HCT116 (cell line): Measurements from ENCODE around the gene RPS16. TPM values are rescaled to one million over a fixed set of nuclear protein-coding genes. Genes with fewer than 3 reads are reported as not detected.

Experiments
- ATAC-seq: fragments of 200-7000 bp; cut with Tn5 transposase; 2 replicates; pipeline ENCODE4 v1.9.1; 2020; ENCODE audit warnings: mild to moderate bottlenecking, moderate library complexity
- BruUV-seq: library from RNA; stranded (reverse); fragments of 400-500 nt; replicated peaks from 2 replicates; lab custom pipeline; 2021; lab: Mats Ljungman, UMichigan
- CTCF ChIA-PET: fragments of 300-600 bp; sonication (Branson Sonifier 250); formaldehyde crosslinking; loops from one replicate; lab custom pipeline; 2021; ENCODE audit warnings: antibody characterized with exemption; lab: Charles Lee
- POLR2A ChIA-PET: fragments of 300-600, 350-600 bp; sonication (Branson Sonifier 250); formaldehyde crosslinking; loops from one replicate; lab custom pipeline; 2021; ENCODE audit warnings: antibody characterized with exemption; lab: Charles Lee
- RAD21 ChIA-PET, 2 experiments: fragments of 300-600 bp; sonication (Branson Sonifier 250); formaldehyde crosslinking; loops; one replicate each; lab custom pipeline; 2023; ENCODE audit warnings: low total read pairs in 2 of 2; ENCODE audit not compliant: uncharacterized antibody in 2 of 2, unreplicated experiment in 2 of 2, low non-redundant PET in 1 of 2; lab: Charles Lee
- DNase-seq: peaks from one replicate; pipeline ENCODE4 v3.0.0-alpha.2; 2010; ENCODE audit warnings: low read depth, low spot score
- H2AFZ ChIP-seq: fragments of 200-600 bp; shearing (Covaris generic), sonication (generic); 2 replicates; pipeline ENCODE4 v1.6.1; 2017; ENCODE audit warnings: low read depth, mixed run types, mixed read lengths, antibody characterized with exemption, low read length; ENCODE audit not compliant: poor library complexity, severe bottlenecking
- H3K27ac ChIP-seq: 2 replicates; pipeline ENCODE4 v1.5.1; 2012; ENCODE audit warnings: low read depth, low read length
- H3K27me3 ChIP-seq: fragments of 200-600 bp; sonication (generic); 2 replicates; pipeline ENCODE4 v1.6.1; 2016; ENCODE audit warnings: mixed run types, low read length, mixed read lengths; ENCODE audit not compliant: insufficient read depth
- H3K36me3 ChIP-seq, 2 experiments: fragments of 200-500 bp in 1 of 2; fragments of 200-600 bp in 1 of 2; sonication (Bioruptor generic) in 1 of 2; sonication (generic) in 1 of 2; 2 replicates each; pipeline versions ENCODE4 v1.5.1 to v1.6.1; 2014 to 2016; ENCODE audit warnings: low read length in 2 of 2, inconsistent platforms in 1 of 2, mixed read lengths in 1 of 2, mixed run types in 1 of 2; ENCODE audit not compliant: insufficient read depth in 2 of 2, control insufficient read depth in 1 of 2
- H3K4me1 ChIP-seq, 2 experiments: fragments of 200-600 bp in 1 of 2; sonication (generic) in 1 of 2; 2 replicates each; pipeline versions ENCODE4 v1.5.1 to v1.6.1; 2012 to 2017; ENCODE audit warnings: low read length in 2 of 2, inconsistent platforms in 1 of 2, mild to moderate bottlenecking in 1 of 2, mixed read lengths in 1 of 2, mixed run types in 1 of 2, moderate library complexity in 1 of 2; ENCODE audit not compliant: insufficient read depth in 2 of 2, control insufficient read depth in 1 of 2
- H3K4me2 ChIP-seq: fragments of 200-600 bp; sonication (generic); 2 replicates; pipeline ENCODE4 v1.6.1; 2017; ENCODE audit warnings: mixed run types, low read length, mixed read lengths
- H3K4me3 ChIP-seq, 2 experiments: fragments of 200-600 bp in 1 of 2; sonication (generic) in 1 of 2; replicated peaks in 1 of 2; 2 replicates each; pipeline ENCODE4 v1.5.1; 2011 to 2016; ENCODE audit warnings: low read length in 2 of 2, control low read depth in 1 of 2, low read depth in 1 of 2, mild to moderate bottlenecking in 1 of 2, mixed read lengths in 1 of 2, mixed run types in 1 of 2
- H3K79me2 ChIP-seq: fragments of 200-600 bp; sonication (generic); 2 replicates; pipeline ENCODE4 v1.6.1; 2017; ENCODE audit warnings: mild to moderate bottlenecking, mixed run types, low read length, moderate library complexity, mixed read lengths; ENCODE audit not compliant: insufficient read depth
- H3K9ac ChIP-seq: fragments of 200-600 bp; sonication (generic); 2 replicates; pipeline ENCODE4 v1.6.1; 2016; ENCODE audit warnings: low read length, mixed read lengths
- H3K9me2 ChIP-seq: fragments of 200-600 bp; sonication (generic), shearing (Covaris generic); 2 replicates; pipeline ENCODE4 v1.6.1; 2017; ENCODE audit warnings: mixed run types, mild to moderate bottlenecking, moderate library complexity; ENCODE audit not compliant: insufficient read depth
- H3K9me3 ChIP-seq, 2 experiments: fragments of 200-500 bp in 1 of 2; fragments of 200-600 bp in 1 of 2; sonication (Bioruptor generic) in 1 of 2; sonication (generic) in 1 of 2; 2 replicates each; pipeline ENCODE4 v1.6.1; 2014 to 2017; ENCODE audit warnings: low read length in 2 of 2, mixed read lengths in 2 of 2, inconsistent platforms in 1 of 2, low read depth in 1 of 2, mild to moderate bottlenecking in 1 of 2, mixed run types in 1 of 2, moderate library complexity in 1 of 2; ENCODE audit not compliant: control insufficient read depth in 1 of 2, insufficient read depth in 1 of 2
- H4K20me1 ChIP-seq: fragments of 200-600 bp; sonication (generic), shearing (Covaris generic); 2 replicates; pipeline ENCODE4 v1.6.1; 2017; ENCODE audit warnings: mixed run types, mild to moderate bottlenecking, moderate library complexity; ENCODE audit not compliant: insufficient read depth
- ATF3 ChIP-seq: IDR thresholded peaks from 2 replicates; pipeline ENCODE4 v1.6.1; 2012
- CEBPB ChIP-seq: IDR thresholded peaks from 2 replicates; pipeline ENCODE4 v1.6.1; 2012; ENCODE audit warnings: low read depth
- ELF1 ChIP-seq: IDR thresholded peaks from 2 replicates; pipeline ENCODE4 v1.6.1; 2012; ENCODE audit warnings: low read depth, borderline replicate concordance
- FOSL1 ChIP-seq: IDR thresholded peaks from 2 replicates; pipeline ENCODE4 v1.6.1; 2012; ENCODE audit warnings: low read depth
- JUND ChIP-seq: IDR thresholded peaks from 2 replicates; pipeline ENCODE4 v1.6.1; 2012
- POLR2A ChIP-seq: IDR thresholded peaks from 2 replicates; pipeline ENCODE4 v1.7.0; 2011; ENCODE audit warnings: borderline replicate concordance; ENCODE audit not compliant: insufficient read depth, insufficient read length; ENCODE audit errors: extremely low read depth
- POLR2AphosphoS5 ChIP-seq: IDR thresholded peaks from 2 replicates; pipeline ENCODE4 v1.6.1; 2011; ENCODE audit warnings: mild to moderate bottlenecking, low read depth, low read length, moderate library complexity
- REST ChIP-seq: IDR thresholded peaks from 2 replicates; pipeline ENCODE4 v1.6.1; 2012; ENCODE audit warnings: low read depth
- SIN3A ChIP-seq: IDR thresholded peaks from 2 replicates; pipeline ENCODE4 v1.6.1; 2012; ENCODE audit warnings: low read depth
- SRF ChIP-seq: IDR thresholded peaks from 2 replicates; pipeline ENCODE4 v1.6.1; 2012; ENCODE audit warnings: low read depth
- ZFX ChIP-seq: fragments of 450-650 bp; IDR thresholded peaks from 2 replicates; pipeline ENCODE4 v1.6.1; 2017
- intact Hi-C: fragments of 100-400 bp; cut with micrococcal nuclease; formaldehyde crosslinking; loops from 2 replicates; pipeline ENCODE4 v1.10.0; 2022
- total RNA-seq: library from RNA; stranded (reverse); gene quantifications from one replicate; pipeline ENCODE4 v1.2.1, GENCODE V29; 2021; ENCODE audit not compliant: unreplicated experiment
- TF ChIP-seq, protein P1 (sequence below): IDR thresholded peaks from 2 replicates; pipeline ENCODE4 v1.6.1; 2012

Gene RPS16
- total RNA-seq, 1 experiment from 2014 or later = 3,365 TPM

DNA sequence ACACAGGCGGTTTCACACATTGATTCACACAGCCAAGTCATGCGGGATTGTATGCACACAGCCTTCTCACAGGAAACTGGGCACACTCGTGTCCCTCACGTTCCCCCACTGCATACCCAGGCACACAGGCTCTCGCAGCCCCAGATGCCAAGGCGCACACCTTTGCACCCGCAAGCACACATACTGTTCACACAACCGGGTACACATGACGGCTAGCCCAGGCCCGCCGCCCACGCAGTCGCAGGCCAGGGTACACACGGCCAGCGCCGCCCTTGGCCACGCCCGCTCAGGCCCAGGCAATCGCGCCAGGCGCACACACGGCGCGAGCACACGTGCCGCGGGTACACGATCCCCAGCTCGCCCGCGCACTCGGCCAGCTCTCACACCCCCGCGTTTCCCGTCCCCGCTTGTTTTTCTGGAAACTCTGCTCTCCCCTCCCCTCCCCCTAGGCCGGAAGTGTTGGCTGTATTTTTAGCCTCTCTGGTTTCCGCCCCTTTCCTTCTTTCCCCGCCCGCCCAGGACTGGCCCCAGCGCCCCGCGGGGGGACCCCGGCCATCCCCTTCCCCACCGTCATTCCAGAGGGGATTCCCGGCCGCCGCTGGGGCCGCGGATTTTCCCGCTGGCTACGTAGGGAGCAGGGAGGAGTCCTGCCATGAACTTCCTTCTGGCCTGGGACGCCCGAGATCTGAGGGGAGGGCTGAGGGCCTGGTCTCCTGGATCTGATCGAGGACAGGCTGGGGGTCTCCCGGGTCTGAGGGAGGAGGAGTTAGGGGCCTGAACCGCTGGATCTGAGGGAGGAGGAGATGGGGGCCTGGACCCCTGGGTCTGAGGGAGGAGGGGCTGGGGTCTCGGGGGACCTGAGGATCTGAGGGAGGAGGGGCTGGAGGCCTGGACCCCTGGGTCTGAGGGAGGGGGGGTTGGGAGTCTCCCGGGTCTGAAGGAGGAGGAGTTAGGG is 33.1 kb downstream of the RPS16 start:
- no TSS peak for BruUV-seq
- peak overlapping the region; percentile 97 for H3K9ac ChIP-seq

GRCh38 chr19:39401549-39402345 is 34.0 kb downstream of the RPS16 start:
- H3K9ac ChIP-seq = peak overlapping the region; percentile 97
- H3K36me3 ChIP-seq = no peaks in the 10 kb centered on the region
- peak overlapping the region; percentile 43 to 56 for H3K4me3 ChIP-seq
- intact Hi-C loops = loop anchor here (1.0 kb wide), 1 partner anchor 10 kb away; no protein-coding TSS in a partner anchor
- TSS peak; percentile 27 for BruUV-seq
- POLR2A ChIA-PET = interaction anchor here (1.0 to 3.8 kb wide), 6 partner anchors 8 to 34 kb away, joined by 3 to 26 read pairs (median 6); partner anchors contain the start of genes MED29, PAF1 and RPS16
- ATAC-seq (peak; percentile 18), DNase-seq (peak; percentile 78)
- peaks cover 15% of the 10 kb centered on the region for H3K79me2 ChIP-seq
- no peaks in the 10 kb centered on the region for H3K27me3 ChIP-seq
- peak overlapping the region; percentile 92 for H3K4me2 ChIP-seq
- H3K4me1 ChIP-seq = peaks cover 57 to 96% of the 10 kb centered on the region in 2 experiments
- H4K20me1 ChIP-seq = no peaks in the 10 kb centered on the region
- no peak overlapping the region for H2AFZ ChIP-seq
- CTCF ChIA-PET = interaction anchor here (0.9 to 1.0 kb wide), 2 partner anchors 10 kb away, joined by 3 to 4 read pairs; partner anchors contain the start of genes MED29 and PAF1
- RAD21 ChIA-PET = interaction anchor here in 1 of 2 experiments (1.4 kb wide), 1 partner anchor 10 kb away, joined by 4 read pairs; no protein-coding TSS in a partner anchor
- no peaks in the 10 kb centered on the region for H3K9me2 ChIP-seq
- peak overlapping the region; percentile 99 for H3K27ac ChIP-seq
- H3K9me3 ChIP-seq = no peaks in the 10 kb centered on the region
- TF ChIP-seq CEBPB = no peak
- TF ChIP-seq ZFX = no peak
- no peak for TF ChIP-seq SRF
- no peak for TF ChIP-seq REST
- TF ChIP-seq SIN3A = no peak
- no peak for TF ChIP-seq ATF3
- TF ChIP-seq JUND = no peak
- no peak for TF ChIP-seq FOSL1
- no peak for TF ChIP-seq ELF1
- TF ChIP-seq, protein P1, sequence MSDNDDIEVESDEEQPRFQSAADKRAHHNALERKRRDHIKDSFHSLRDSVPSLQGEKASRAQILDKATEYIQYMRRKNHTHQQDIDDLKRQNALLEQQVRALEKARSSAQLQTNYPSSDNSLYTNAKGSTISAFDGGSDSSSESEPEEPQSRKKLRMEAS = no peak

More for the DNA sequence above, 33.1 kb downstream of the RPS16 start:
- Histone ChIP-seq H2AFZ (no peak overlapping the region), H4K20me1 (no peaks in the 10 kb centered on the region), H3K4me3 (peak overlapping the region; percentile 43 to 56), H3K27me3 (no peaks in the 10 kb centered on the region), H3K9me2 (no peaks in the 10 kb centered on the region), H3K4me1 (peaks cover 57 to 88% of the 10 kb centered on the region in 2 experiments), H3K9me3 (no peaks in the 10 kb centered on the region), H3K27ac (peak overlapping the region; percentile 99), H3K4me2 (peak overlapping the region; percentile 92), H3K79me2 (peaks cover 24% of the 10 kb centered on the region)
- peak; percentile 34 for ATAC-seq
- RAD21 ChIA-PET = interaction anchor here in 1 of 2 experiments (1.4 kb wide), 1 partner anchor 9 kb away, joined by 4 read pairs; no protein-coding TSS in a partner anchor
- POLR2A ChIA-PET = interaction anchor here (1.0 to 3.8 kb wide), 6 partner anchors 9 to 33 kb away, joined by 4 to 26 read pairs (median 16); partner anchors contain the start of genes MED29, PAF1 and RPS16
- CTCF ChIA-PET = interaction anchor here (0.5 to 1.0 kb wide), 3 partner anchors 9 to 198 kb away, joined by 3 to 4 read pairs (median 4); partner anchors contain the start of genes MED29 and PAF1
- intact Hi-C loops = loop anchor here (1.0 kb wide), 1 partner anchor 9 kb away; no protein-coding TSS in a partner anchor
- peak; percentile 64 for DNase-seq
- TF ChIP-seq ZFX = peak; percentile 41; the same call in 1 of the 2 replicates
- peak; percentile 45; the same call in 1 of the 2 replicates for TF ChIP-seq POLR2AphosphoS5
- TF ChIP-seq SIN3A = no peak
- TF ChIP-seq POLR2A = peak; percentile 64
- TF ChIP-seq, all 23 proteins: peak for 3
- H3K36me3 ChIP-seq = peaks cover 0 to 6% of the 10 kb centered on the region in 2 experiments; a peak in 1 of 4 replicates
